AG20443 (cell line): ENCODE results near the gene CHAC1.
"Not testable (repeated sequence)": the region's sequence is repeated elsewhere in the genome, so short reads cannot be mapped to it uniquely, and the experiment has no call there.

Experiments used
- DNase-seq: peaks from one replicate; pipeline ENCODE4 v3.0.0; 2012; ENCODE audit warnings: low spot score, mixed read lengths

Gene CHAC1

DNA sequence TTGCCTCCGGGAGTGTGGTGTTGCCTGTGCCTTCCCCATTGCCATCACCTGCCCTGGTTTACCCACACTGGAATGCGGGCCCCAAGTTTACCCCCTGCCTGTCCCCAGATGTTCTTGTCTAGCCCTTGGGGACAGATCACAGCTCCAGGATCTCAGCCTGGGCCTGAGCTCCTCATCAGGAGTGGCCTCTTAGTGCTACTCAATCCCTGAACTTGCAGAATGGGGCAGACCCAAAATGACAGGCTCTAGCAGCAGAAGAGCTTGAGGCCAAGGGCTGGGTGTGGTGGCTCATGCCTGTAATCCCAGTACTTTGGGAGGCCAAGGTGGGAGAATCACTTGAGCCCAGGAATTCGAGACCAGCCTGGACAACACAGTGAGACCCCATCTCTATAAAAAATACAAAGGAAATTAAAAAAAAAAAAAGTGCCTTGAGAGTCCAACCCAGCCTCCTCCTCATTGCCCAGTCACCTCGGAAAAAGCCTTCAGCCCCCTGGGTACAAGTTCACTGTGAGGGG is 3.8 kb downstream of the CHAC1 start:
- no peak for DNase-seq

DNA sequence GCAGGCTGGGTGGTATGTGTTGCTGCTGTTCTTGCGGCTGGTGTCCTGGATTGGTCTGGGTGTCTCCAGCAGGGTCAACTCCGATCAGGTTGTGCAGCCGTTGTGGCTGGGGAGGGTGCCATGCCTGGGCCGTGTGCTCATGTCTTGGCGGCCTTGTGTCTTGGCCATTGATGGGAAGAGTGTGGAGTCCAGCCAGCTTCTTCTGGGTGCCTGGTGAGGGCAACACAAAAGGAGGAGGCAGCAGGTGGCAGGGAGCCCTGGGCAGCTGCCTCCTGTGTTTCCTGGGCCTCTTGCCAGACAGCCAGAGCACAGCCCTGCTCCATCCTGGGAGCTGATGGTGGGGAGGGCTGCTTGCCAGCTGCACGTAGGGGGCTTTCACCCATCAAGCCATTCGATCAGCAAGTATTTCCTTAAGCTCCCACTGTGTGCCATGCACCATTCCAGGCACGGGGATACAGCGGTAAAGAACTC is 4.3 kb downstream of the CHAC1 start:
- DNase-seq: no peak

DNA sequence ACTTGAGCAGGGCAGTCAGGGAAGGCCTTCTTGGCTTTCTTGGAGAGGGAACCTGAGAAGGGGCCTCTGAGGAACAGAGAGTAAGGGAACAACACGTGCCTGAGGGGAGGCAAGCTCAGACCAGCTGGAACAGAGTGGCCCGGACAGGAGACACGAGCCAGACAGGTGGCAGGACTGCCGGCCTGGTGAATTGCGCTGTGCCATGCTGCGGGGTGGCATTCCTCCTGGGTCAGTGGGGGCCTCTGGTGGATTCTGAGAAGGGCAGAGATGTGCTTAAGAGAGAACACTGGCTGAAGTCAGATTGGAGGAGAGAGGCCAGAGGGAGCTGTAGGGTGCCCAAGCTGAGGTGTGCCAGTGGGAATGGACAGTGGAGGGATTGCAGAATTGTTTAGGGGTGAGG is 4.9 kb downstream of the CHAC1 start:
- DNase-seq: no peak

DNA sequence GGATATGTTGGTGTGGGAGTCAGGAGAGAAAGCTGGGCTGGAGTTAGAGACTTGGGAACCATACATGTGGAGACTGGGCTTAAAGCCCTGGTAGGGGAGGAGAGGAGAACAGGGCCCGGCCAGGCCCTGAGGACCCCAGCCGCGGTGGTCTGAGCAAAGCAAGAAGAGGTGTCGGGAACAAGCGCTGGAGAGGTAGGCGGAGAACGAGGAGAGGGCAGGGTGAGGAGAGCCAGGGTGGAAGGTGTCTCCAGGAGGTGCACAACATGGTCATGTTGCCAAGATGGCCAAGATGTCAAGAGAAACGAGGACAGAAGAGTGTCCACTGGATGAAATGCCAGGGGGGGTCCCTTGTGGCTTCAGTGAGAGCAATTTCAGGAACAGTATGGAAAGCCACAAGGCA is 5.5 kb downstream of the CHAC1 start:
- DNase-seq: no peak

DNA sequence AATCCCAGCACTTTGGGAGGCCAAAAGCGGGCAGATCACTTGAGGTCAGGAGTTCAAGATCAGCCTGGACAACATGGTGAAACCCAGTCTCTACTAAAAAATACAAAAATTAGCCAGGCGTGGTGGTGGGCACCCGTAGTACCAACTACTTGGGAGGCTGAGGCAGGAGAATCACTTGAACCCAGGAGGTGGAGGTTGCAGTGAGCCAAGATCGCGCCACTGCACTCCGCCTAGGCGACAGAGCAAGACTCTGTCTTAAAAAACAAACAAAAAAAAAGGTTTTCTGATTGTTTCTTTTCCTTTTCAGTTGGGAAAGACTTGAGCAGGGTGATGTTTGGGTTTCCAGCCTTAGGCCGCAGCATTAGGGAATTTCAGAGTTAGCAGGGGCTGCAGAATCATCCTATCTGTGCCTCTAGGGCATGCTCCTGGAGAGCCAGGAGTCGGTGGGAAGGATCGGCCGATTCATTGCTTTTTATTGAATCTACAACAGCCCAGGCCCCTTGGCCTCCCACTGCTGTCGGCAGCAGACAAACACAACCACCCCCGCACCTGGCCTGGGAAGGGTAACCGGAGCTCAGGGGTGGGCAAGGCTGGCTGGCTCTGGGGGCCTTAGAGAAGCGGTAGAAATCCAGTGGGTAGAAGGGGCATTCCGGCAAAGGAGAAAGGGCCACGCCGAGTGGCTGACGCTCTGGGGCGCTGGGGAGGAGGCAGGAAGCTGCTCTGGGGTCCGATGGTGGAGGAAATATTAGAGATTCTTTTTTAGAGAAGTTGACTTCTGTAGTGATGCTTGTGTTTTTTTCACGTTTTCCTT is 6.3 kb downstream of the CHAC1 start:
- no peak for DNase-seq

DNA sequence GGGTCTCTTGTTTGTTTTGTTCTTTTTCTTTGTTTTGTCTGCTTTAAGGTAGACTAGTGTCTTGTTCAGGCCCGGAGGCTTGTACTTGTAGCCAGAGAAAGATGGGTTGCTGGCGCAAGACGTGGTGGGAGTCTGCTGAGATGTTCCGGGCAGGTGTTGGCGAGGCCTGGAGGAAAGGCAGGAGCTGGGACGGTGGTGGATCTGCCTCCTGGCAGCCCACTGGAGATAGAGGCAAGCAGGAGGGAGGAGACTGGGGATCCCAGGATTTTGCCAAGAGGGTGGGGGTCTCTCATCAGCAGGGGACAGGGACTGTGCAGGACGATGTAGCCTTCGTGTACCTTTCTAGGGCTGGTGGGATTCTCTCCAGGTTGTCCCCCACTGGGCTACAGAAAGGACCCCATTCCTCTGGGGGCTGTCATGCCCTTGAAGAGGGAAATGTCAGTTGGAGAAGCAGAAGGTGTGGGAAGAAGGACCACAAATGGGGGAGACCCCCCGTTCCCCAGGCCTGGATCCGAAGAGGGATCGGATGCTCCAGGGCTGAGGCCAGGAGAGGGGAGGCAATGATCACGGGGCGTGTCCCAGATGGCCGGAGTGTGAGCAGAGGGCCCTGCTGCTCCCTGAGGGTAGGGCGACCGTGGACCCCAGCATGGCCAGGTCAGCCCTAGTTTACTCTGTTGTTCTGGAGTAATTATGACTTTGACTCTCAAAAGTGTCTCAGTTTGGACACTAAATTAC is 7.0 kb downstream of the CHAC1 start:
- DNase-seq: no peak

DNA sequence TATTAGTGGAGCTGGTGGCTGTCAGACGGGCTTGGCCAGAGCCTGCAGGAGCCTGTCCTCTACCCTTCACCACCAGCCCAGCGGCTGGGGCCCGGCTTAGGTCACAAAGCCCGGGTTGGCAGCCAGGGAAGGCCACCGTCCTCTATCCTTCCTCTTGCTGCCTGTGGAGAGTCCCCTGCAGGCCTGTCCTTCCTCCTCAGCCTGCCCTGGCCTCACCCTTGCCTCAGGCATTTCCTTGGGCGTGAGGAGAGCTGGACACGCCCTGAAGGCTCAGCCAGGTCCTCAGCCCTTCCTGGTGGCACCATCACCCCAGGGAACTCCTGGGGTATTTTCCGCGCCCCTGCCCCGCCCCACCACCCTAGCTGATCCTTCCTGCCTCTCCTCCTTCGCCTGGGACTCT is 7.7 kb downstream of the CHAC1 start:
- no peak for DNase-seq

DNA sequence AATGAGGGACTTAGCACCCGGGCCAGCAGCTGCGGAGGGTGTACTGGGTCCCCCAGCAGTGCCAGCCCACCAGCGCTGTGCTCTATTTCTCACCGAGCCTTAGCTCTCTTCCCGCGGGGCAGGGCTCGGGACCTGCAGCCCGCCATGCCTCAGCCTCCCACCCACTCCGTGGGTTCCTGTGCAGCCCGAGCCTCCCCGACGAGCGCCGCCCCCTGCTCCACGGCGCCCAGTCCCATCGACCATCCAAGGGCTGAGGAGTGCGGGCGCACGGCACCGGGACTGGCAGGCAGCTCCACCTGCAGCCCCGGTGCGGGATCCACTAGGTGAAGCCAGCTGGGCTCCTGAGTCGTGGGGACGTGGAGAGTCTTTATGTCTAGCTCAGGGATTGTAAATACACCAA is 8.5 kb downstream of the CHAC1 start:
- not testable (repeated sequence) for DNase-seq

DNA sequence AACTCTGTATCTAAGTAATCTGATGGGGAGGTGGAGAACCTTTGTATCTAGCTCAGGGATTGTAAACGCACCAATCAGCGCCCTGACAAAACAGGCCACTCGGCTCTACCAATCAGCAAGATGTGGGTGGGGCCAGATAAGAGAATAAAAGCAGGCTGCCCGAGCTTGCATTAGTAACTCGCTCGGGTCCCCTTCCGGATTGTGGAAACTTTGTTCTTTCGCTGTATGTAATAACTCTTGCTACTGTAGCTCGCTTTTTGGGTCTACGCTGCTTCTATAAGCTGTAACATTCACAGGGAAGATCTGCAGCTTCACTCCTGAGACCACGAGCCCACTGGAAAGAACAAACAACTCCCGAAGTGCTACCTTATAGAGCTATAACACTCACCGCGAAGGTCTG is 9.0 kb downstream of the CHAC1 start:
- DNase-seq: not testable (repeated sequence)

DNA sequence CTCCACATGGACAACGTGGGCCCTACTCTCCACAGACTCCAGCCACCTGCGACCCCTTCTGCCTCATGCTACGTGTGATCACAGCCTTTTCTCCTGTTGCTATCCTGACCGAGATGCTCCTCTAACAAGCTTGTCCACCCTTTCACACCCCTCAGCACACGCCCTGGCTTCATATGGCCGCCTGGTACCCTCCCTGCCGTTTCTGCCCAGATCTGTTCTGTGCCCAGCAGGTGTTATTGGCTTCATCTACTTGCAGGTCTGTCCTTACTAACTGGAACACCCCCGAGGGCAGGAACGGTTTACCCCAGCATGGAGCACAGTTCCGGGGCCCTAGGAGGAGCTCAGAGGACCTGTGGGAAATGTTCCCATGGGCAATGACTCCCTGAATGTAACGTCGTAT is 9.9 kb downstream of the CHAC1 start:
- no peak for DNase-seq

DNA sequence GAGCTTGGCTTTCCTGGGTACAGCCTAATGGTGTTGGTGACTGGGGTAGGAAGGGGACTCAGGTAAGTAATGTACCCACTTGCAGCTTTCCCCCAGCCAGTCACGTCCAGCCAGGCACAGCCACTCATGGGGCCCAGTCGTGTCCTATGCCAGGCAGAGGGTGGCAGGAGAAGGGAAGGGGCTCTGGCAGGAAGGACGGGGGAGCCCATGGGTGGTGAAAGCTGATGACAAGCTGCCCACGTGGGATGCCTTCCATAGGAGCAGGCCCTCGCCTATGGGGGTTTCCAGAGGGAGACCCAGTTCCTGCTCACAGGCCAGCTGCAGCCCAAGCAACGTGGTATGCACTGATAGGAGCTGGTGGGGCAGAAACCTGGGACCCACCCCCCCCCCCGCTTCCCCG is 10.7 kb downstream of the CHAC1 start:
- DNase-seq: no peak

DNA sequence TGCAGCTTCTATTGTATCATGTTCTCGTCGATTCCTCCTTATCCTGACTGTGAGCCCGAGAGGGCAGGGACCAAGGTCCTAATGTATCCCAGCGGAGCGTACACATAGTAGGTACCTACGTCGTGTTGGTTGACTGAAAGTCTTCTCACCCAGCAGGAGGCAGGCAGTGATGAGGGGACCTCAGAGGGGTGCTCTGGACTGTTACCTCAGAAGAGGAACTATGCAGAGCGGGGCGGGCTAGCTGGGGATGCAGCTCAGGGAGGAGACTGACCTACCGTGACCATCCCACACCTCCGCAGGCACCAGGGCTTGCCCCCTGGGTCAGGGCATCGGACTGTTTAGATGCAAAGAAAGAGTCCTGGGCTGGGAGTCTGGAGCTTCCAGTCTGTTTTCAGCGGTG is 11.4 kb downstream of the CHAC1 start:
- no peak for DNase-seq

DNA sequence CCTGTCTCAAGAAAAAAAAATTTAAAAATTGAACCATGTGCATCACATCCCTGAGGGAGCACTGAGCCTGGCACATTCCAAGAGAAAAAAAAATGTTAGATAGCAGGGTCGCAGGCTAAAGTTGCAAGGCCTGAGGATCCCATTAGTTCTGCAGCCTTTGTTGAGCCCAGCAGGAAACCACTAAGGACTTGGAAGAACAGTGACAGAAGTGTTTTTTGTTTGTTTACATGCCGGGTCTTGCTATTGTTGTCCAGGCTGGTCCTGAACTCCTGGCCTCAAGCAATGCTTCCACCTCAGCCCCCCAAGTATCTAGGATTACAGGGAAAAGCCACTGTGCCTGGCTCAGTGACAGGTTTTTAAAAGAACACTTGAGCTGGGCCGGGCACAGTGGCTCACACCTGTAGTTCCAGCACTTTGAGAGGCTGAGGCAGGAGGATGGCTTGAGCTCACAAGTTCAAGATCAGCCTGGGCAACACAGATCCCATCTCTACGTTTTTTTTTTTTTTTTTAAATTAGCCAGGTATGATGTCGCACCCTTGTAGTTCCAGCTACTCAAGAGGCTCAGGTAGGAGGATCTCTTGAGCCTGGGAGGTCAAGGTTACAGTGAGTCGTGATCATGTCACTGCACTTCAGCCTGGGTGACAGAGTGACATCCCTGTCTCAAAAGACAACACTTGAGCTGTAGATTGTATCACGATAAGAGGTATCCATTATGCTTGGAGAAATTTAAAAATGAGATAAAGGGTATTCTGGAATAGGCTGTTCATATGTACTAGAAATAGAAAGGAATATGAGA is 15.2 kb downstream of the CHAC1 start:
- no peak for DNase-seq

DNA sequence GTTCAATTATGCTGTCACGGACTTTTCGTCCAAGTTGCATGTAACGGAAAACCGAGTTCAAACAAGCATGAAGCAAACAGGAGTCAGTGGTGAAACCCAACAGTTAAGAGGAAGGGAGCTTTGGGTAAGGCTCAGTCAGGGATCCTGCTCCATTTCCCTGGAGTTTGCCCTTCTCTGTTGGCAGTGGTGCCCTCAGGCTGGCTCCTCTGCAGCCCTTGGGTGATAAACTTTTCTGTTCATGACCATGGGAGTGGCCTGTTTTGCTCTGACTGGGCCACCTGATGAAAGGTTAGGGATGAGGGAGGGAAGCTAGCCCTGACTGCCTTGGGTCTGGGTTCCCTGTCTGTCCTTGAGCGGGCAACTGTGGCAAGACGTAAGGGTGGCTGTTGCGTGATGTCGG is 16.1 kb downstream of the CHAC1 start:
- DNase-seq: no peak

DNA sequence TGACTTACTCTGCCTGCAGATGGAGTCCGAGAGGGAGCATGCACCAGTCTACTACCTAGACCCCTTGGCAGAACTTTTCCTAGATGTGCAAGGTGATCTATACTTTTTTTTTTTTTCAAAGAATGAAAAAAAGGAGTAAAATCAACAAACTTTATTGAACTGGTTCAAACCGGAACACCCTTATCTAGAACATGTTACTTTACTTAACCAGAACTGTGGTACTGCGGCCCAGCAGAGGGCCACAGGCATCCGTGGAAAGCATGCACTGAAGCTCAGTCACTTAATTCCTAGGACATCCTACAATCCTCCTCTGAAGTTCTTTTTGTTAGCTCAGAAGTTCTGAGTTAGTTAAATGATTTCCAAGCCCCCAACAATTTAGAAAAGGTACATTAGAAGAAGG is 21.6 kb downstream of the CHAC1 start:
- DNase-seq: no peak

DNA sequence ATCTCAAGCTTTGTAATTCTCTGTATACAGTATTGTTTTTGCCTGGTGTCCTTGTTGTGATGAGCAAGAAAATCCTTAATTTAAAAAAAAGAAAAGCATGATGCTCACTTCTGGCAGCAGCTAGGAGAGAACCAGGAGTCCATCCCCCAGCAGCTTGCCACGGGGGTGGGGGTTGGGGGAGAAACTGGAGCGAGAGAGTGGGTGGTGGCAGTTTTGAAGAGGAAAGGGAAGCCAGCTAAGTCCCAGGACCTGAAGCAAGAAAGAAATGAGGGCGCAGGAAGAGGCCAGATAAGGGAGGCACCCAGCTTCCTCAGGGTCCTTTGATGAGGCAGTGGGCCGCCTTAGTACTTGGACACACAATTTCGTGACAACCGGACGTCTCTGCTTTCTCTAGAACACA is 23.5 kb downstream of the CHAC1 start:
- no peak for DNase-seq

DNA sequence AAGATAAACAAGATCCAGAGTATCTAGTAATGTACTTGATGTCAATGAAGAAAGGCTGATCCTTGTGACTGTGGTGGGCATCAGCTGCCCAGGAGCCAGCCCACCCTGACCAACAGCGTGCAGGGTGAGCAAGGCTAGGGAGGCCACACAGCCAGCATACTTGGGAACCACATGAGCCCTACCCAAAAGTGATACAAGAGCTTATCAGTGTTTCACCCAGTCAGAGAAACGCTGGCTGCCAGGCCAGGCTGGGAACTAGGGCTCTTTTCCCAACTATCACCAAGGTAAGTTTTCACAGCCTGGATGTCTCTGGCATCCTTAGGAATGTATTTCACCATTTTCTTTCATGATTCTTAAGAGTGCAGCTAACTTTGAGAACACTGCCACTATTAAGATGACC is 24.9 kb downstream of the CHAC1 start:
- no peak for DNase-seq

DNA sequence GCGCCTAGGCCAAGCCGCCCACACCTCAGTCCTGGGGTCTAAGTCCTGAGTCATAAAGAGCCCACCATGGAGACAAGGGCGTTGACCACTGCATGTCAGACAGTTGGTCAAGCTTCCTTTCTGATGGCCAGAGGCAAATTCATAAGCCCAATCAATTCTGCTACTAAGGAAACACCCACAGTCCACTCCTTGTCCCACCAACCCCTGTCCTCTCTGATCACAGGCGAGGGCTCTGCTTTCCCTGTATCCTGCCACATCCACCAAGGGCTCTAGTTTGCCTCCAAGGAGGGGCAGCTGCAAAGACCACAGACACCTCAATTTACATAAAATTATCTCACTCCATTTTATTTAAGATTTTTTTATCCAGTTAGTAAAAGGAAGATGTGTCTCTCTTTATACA is 25.3 kb downstream of the CHAC1 start:
- no peak for DNase-seq

DNA sequence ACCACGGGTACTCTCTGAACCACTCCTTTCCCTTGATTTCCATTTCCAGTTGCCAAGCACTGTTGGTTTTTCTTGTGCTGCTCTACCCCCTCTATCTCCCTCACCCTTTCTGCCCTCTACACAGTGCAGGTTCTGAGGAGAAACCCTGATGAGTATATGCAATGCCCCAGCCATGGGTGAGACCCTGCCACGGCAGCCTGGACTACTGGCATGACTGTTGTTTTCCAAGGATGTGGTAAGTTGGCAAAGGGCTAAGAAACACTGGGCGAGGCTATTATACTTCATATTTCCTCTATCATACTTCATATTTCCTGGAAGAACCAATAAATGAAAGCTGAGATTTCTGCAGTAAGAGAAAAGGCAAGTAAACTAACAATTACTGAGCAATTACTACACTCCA is 27.9 kb downstream of the CHAC1 start:
- DNase-seq: no peak

DNA sequence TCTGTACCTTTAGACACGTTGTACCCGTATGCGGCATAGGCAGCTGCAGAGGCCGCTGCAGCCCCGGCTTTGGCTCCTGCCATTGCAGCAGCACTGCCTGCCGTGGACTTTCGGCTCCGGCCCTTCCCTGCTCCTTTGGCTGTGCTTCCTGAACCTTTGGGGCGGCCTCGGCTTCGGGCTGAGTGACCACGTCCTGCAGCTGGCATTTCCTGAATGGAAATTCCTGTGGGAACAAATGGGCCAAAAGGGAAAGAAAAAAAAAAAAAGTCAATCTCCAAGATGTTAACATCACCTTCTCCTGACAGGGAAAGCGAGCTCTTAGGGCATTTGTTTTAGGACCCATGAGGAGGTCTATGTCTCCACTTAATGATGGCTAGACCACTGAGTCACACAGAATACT is 29.6 kb downstream of the CHAC1 start:
- peak; percentile 83 for DNase-seq

DNA sequence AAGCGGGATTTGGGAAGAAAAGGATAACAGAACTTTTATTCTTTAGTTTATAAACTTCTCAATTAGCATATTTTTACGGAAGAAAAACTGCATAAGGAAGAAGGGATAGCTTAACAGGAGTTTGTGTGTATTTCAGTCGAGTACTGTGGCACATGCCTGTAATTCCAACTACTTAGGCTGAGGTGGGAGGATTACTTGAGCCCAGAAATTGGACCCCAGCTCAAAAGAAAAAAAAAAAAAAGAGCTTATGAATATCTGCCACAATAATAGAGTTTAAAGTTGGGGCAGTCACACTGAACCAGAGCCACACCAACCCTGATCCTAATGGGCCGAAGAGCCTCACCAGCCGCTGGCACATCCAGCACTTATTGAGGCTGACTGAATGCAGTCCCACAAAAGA is 31.1 kb downstream of the CHAC1 start:
- DNase-seq: no peak

DNA sequence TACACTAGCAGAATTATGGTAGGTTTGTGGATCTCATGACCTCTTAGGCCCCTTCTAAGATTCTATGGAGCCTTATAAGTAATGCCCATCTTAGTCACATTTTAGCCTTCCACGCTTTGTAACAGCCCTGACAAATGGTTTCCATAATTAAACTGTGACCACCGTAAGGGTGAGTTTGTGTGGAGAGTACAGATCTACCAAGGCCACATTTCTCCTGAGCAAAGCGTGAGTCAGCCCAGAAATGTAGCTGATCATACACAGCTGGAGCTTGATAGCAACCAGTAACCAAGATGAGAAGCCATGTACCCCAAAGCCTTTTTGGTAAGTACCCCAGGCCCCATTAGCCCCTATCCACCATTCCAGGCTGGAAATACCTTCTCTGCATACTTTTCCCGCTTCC is 31.7 kb downstream of the CHAC1 start:
- DNase-seq: peak; percentile 82
